Vagina (tissue), 2 donors: ENCODE data around the gene TSPAN9. TPM values are rescaled to one million over a fixed set of nuclear protein-coding genes. Genes with fewer than 3 reads are reported as not detected.
A peak's percentile ranks its signal among the peaks of the same experiment; 100 is the strongest.

Experiments
- DNase-seq, 2 donors: peaks; one replicate each; pipeline ENCODE4 v3.0.0-alpha.2; 2017; ENCODE audit errors: extremely low spot score in 2 of 2
- H3K27ac ChIP-seq: fragments of 200-600 bp; sonication (generic); one replicate; pipeline ENCODE4 v1.5.1; 2019
- H3K27me3 ChIP-seq: fragments of 200-600 bp; sonication (generic); one replicate; pipeline ENCODE4 v1.5.1; 2019
- H3K36me3 ChIP-seq, 2 donors: fragments of 200-600 bp; sonication (generic); one replicate each; pipeline ENCODE4 v1.5.1; 2017 to 2019
- H3K4me1 ChIP-seq: fragments of 200-600 bp; sonication (generic); one replicate; pipeline ENCODE4 v1.5.1; 2019
- H3K4me3 ChIP-seq, 2 donors: fragments of 200-600 bp; sonication (generic); 1 replicate in 1 of 2; 2 replicates in 1 of 2; pipeline ENCODE4 v1.5.1; 2016 to 2019
- H3K9me3 ChIP-seq: fragments of 200-600 bp; sonication (generic); one replicate; pipeline ENCODE4 v1.5.1; 2019
- CTCF ChIP-seq, 3 experiments: fragments of 450-650 bp in 2 of 3; fragments of 200-600 bp in 1 of 3; sonication (generic) in 1 of 3; IDR thresholded peaks; one replicate each; pipeline ENCODE4 v1.5.1; 2017 to 2019; ENCODE audit warnings: antibody characterized with exemption in 3 of 3, mild to moderate bottlenecking in 2 of 3, moderate library complexity in 2 of 3
- POLR2A ChIP-seq, 2 donors: fragments of 450-650 bp; IDR thresholded peaks; one replicate each; pipeline ENCODE4 v1.6.1; 2017; ENCODE audit warnings: antibody characterized with exemption in 2 of 2, mild to moderate bottlenecking in 2 of 2, moderate library complexity in 2 of 2
- POLR2AphosphoS5 ChIP-seq, 2 donors: sonication (generic); formaldehyde crosslinking; IDR thresholded peaks; one replicate each; pipeline ENCODE4 v1.9.0; 2017; ENCODE audit warnings: antibody characterized with exemption in 2 of 2, mild to moderate bottlenecking in 2 of 2, low read depth in 1 of 2; ENCODE audit not compliant: insufficient read depth in 1 of 2
- intact Hi-C: fragments of 100-400 bp; cut with DNase I; formaldehyde crosslinking; loops from one replicate; pipeline ENCODE4 v1.15.1; 2023
- total RNA-seq: library from RNA; depleted of rRNA; stranded (reverse); fragments of >200 nt; gene quantifications from one replicate; pipeline ENCODE4 v1.2.3, GENCODE V29; 2016

Gene TSPAN9
- total RNA-seq, 1 donor from 2014 or later = 32.2 TPM

GRCh38 chr12:3168223-3169221, 91.3 kb downstream of the TSPAN9 start:
- H3K27ac ChIP-seq = peak overlapping the region; percentile 20
- DNase-seq = no peak

DNA sequence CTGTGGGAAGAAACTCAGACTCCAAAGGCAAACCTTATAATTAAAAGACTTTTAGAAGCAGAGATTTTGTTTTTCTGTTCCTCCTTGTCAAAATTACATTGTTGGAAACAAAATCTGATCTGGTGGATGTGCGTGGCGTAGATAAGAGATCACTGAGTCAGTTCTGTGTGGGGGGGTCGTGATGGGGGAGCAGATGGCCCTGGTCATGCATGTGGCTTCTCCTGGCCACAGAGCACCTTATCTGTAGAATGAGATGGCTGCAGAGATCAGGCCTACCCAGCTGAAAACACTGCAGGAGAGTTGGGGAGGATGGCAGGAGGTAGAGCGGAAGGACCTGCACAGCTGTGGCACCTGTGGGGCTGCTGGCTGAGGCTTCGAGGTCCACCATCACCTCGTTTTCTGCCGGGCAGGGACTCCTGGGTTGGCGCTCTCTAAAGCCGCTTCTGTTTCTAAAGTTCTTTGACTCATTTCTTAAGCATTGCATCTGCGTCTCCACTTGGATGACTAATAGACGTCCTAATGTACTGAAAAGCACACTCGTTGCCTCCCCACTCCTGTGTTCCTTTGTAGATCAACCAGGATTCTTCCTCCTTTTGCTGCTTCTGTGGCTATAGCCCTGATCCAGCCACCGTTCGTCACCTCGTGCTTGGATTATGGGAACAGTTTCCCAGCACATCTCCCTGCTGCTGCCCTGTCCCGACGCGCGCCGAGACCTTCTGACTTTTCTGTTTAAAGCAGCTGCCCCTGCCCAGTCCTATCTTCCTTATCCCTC, 93.4 kb downstream of the TSPAN9 start:
- no peaks in the 10 kb centered on the region for H3K36me3 ChIP-seq
- DNase-seq = no peak
- intact Hi-C loops = no loop called here

More at GRCh38 chr12:3168223-3169221, 91.3 kb downstream of the TSPAN9 start:
- Histone ChIP-seq H3K4me1 (peaks cover 40% of the 10 kb centered on the region), H3K9me3 (no peaks in the 10 kb centered on the region), H3K4me3 (no peak overlapping the region), H3K36me3 (no peaks in the 10 kb centered on the region), H3K27me3 (no peaks in the 10 kb centered on the region)
- intact Hi-C loops = no loop called here
- TF ChIP-seq CTCF (IDR thresholded peaks at IDR 0.05) (no peak), POLR2AphosphoS5 (IDR thresholded peaks at IDR 0.05; ENCODE audit: insufficient read depth in 1 of 2, low read depth in 1 of 2) (peak in 1 of 2 donors; percentile 69), POLR2A (IDR thresholded peaks at IDR 0.05) (no peak)

DNA sequence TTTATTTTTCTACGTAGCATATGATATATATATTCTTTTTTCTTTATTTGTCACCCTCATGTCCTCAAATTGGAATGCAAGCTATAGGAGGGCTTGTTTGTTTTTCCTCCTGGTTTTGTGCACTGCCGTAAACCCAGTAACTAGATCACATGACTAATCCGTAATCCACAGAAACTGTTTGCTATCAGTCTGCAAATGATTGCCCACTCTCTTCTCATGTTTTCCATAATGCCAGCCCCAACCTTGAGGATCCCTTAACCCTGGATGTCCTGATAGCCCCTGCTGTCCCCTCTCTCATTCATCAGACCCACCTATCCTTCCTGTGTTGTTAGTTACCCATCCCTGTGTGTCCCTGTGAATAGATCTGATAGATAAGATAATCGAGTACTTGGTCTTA, 94.0 kb downstream of the TSPAN9 start:
- Histone ChIP-seq H3K27ac (no peak overlapping the region), H3K4me1 (peaks cover 40% of the 10 kb centered on the region), H3K36me3 (no peaks in the 10 kb centered on the region), H3K9me3 (no peaks in the 10 kb centered on the region), H3K4me3 (no peak overlapping the region), H3K27me3 (no peaks in the 10 kb centered on the region)
- DNase-seq = no peak
- no peak for TF ChIP-seq POLR2A (IDR thresholded peaks at IDR 0.05)
- no peak for TF ChIP-seq POLR2AphosphoS5 (IDR thresholded peaks at IDR 0.05; ENCODE audit: insufficient read depth in 1 of 2, low read depth in 1 of 2)
- TF ChIP-seq CTCF (IDR thresholded peaks at IDR 0.05) = no peak
- intact Hi-C loops = no loop called here

More for the DNA sequence above, 93.4 kb downstream of the TSPAN9 start:
- Histone ChIP-seq H3K4me1 (peaks cover 40% of the 10 kb centered on the region), H3K27ac (no peak overlapping the region), H3K27me3 (no peaks in the 10 kb centered on the region), H3K9me3 (no peaks in the 10 kb centered on the region), H3K4me3 (no peak overlapping the region)
- TF ChIP-seq POLR2A (IDR thresholded peaks at IDR 0.05) (no peak), POLR2AphosphoS5 (IDR thresholded peaks at IDR 0.05; ENCODE audit: insufficient read depth in 1 of 2, low read depth in 1 of 2) (peak; percentile 11 to 34)

DNA sequence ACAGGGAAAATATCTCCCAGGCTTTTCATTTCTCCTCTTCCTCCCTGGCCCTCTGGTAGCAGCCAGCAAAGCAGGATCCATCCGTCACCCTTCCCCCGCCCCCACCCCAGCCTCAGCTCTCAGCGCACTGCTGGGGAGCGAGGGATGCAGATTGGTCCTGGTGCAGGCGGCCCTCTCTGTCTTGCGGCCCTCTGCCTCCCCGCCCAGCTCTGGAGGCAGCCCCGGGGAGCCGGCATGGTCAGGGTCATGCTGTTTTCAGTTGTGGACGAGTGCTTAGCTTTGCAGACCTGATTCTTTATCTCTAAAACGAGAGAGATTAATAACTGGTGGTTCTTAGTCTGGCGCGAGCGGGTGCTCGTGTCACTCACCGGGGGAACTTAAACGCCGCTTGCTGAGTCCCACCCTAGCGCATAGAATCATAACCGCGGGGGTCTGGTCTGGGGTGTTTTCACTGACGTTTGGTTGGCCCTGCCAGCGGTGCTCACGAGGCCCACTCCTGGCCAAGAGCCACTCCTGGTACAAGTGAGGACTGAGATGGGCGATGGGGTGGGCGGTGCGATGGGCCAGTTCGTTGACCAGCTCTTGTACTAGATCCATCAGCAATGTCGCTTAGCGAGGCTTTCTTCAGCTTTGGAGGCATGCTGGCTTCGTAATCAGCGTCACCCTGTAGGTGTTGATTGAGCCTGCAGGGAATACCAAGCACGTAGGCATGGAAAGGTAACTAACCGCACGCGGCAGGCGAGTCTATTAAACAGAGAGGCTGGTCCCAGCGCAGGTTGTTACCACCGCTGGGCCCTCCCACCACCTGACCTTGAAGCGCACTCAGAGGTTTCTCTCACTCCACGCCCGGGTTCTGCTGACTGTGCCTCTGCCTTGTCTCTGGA, 95.2 kb downstream of the TSPAN9 start:
- intact Hi-C loops = no loop called here

More for the DNA sequence above, 95.2 kb downstream of the TSPAN9 start:
- Histone ChIP-seq H3K4me3 (no peak overlapping the region), H3K27ac (no peak overlapping the region), H3K27me3 (no peaks in the 10 kb centered on the region), H3K9me3 (no peaks in the 10 kb centered on the region), H3K36me3 (no peaks in the 10 kb centered on the region), H3K4me1 (peaks cover 36% of the 10 kb centered on the region)
- no peak for DNase-seq
- TF ChIP-seq POLR2AphosphoS5 (IDR thresholded peaks at IDR 0.05; ENCODE audit: insufficient read depth in 1 of 2, low read depth in 1 of 2) (no peak), POLR2A (IDR thresholded peaks at IDR 0.05) (no peak), CTCF (IDR thresholded peaks at IDR 0.05) (no peak)
